CD14-positive monocyte (primary cell): ENCODE results near the gene ABCF3. TPM values are rescaled to one million over a fixed set of nuclear protein-coding genes. Genes with fewer than 3 reads are reported as not detected.

ENCODE experiments used
- DNase-seq, 3 donors: peaks; one replicate each; pipeline ENCODE4 v3.0.0-alpha.2; 2011 to 2022
- H2AFZ ChIP-seq: 2 replicates; pipeline ENCODE4 v1.6.0; 2012; ENCODE audit warnings: mild to moderate bottlenecking, low read depth, low read length, inconsistent platforms; ENCODE audit not compliant: insufficient read depth, poor library complexity, severe bottlenecking
- H3K27ac ChIP-seq, 2 donors: 1 replicate in 1 of 2; 2 replicates in 1 of 2; pipeline ENCODE4 v1.5.1; 2012 to 2013; ENCODE audit warnings: low read length in 2 of 2, control low read depth in 1 of 2, inconsistent platforms in 1 of 2, low read depth in 1 of 2, mild to moderate bottlenecking in 1 of 2
- H3K27me3 ChIP-seq, 2 donors: one replicate each; pipeline versions ENCODE4 v1.6.0 to v1.6.1; 2011 to 2013; ENCODE audit warnings: low read length in 2 of 2; ENCODE audit not compliant: control insufficient read depth in 2 of 2, insufficient read depth in 2 of 2
- H3K36me3 ChIP-seq, 2 donors: replicated peaks in 1 of 2; 1 replicate in 1 of 2; 2 replicates in 1 of 2; pipeline versions ENCODE4 v1.5.1 to v1.6.1; 2012 to 2013; ENCODE audit warnings: low read length in 2 of 2, control low read depth in 1 of 2, inconsistent platforms in 1 of 2, mild to moderate bottlenecking in 1 of 2; ENCODE audit not compliant: insufficient read depth in 2 of 2, control insufficient read depth in 1 of 2
- H3K4me1 ChIP-seq, 2 donors: 1 replicate in 1 of 2; 2 replicates in 1 of 2; pipeline versions ENCODE4 v1.5.1 to v1.6.1; 2012 to 2013; ENCODE audit warnings: low read length in 2 of 2, control low read depth in 1 of 2, inconsistent platforms in 1 of 2, mild to moderate bottlenecking in 1 of 2, moderate library complexity in 1 of 2; ENCODE audit not compliant: insufficient read depth in 2 of 2, control insufficient read depth in 1 of 2
- H3K4me2 ChIP-seq: replicated peaks from 2 replicates; pipeline ENCODE3; 2012; ENCODE audit warnings: low read length, moderate library complexity, mild to moderate bottlenecking; ENCODE audit not compliant: poor library complexity, severe bottlenecking; ENCODE audit errors: extremely low read depth
- H3K4me3 ChIP-seq, 3 experiments: fragments of 200-600 bp in 1 of 3; sonication (generic) in 1 of 3; replicated peaks in 1 of 3; 1 replicate in 2 of 3; 2 replicates in 1 of 3; pipeline ENCODE4 v1.5.1; 2011 to 2013; ENCODE audit warnings: low read length in 3 of 3, mild to moderate bottlenecking in 3 of 3, control low read depth in 2 of 3, low read depth in 2 of 3, inconsistent platforms in 1 of 3, moderate library complexity in 1 of 3
- H3K79me2 ChIP-seq: 2 replicates; pipeline ENCODE4 v1.6.0; 2012; ENCODE audit warnings: mild to moderate bottlenecking, control low read depth, inconsistent platforms, low read length, moderate library complexity; ENCODE audit not compliant: insufficient read depth
- H3K9ac ChIP-seq: 2 replicates; pipeline ENCODE4 v1.6.0; 2017; ENCODE audit warnings: low read length, mild to moderate bottlenecking; ENCODE audit not compliant: insufficient read depth, poor library complexity, severe bottlenecking
- H3K9me3 ChIP-seq, 2 donors: replicated peaks in 1 of 2; 1 replicate in 1 of 2; 2 replicates in 1 of 2; pipeline versions ENCODE4 v1.5.1 to v1.6.1; 2012 to 2013; ENCODE audit warnings: low read length in 2 of 2, control low read depth in 1 of 2; ENCODE audit not compliant: control insufficient read depth in 1 of 2, insufficient read depth in 1 of 2
- H4K20me1 ChIP-seq: 2 replicates; pipeline ENCODE4 v1.6.0; 2012; ENCODE audit warnings: mild to moderate bottlenecking, low read length, control low read depth, moderate library complexity; ENCODE audit not compliant: insufficient read depth
- H3K27ac Mint-ChIP-seq, 7 donors: one replicate each; pipeline ENCODE4 v1.8.0; 2020; ENCODE audit warnings: mild to moderate bottlenecking in 7 of 7, mixed read lengths in 7 of 7, moderate library complexity in 6 of 7, inconsistent platforms in 2 of 7
- H3K27me3 Mint-ChIP-seq, 3 donors: one replicate each; pipeline ENCODE4 v1.8.0; 2021 to 2022; ENCODE audit warnings: low read depth in 3 of 3, mild to moderate bottlenecking in 3 of 3, mixed read lengths in 3 of 3, moderate library complexity in 3 of 3, inconsistent platforms in 1 of 3
- H3K36me3 Mint-ChIP-seq, 2 donors: one replicate each; pipeline ENCODE4 v1.8.0; 2020; ENCODE audit warnings: mixed read lengths in 2 of 2, inconsistent platforms in 1 of 2, mild to moderate bottlenecking in 1 of 2
- H3K4me1 Mint-ChIP-seq: one replicate; pipeline ENCODE4 v1.8.0; 2020; ENCODE audit warnings: mild to moderate bottlenecking, mixed read lengths
- H3K4me3 Mint-ChIP-seq, 2 donors: one replicate each; pipeline ENCODE4 v1.8.0; 2020; ENCODE audit warnings: mild to moderate bottlenecking in 2 of 2, mixed read lengths in 2 of 2, moderate library complexity in 1 of 2
- H3K9me3 Mint-ChIP-seq, 7 donors: one replicate each; pipeline ENCODE4 v1.8.0; 2020 to 2022; ENCODE audit warnings: mixed read lengths in 7 of 7, mild to moderate bottlenecking in 6 of 7, moderate library complexity in 6 of 7, inconsistent platforms in 2 of 7
- WGBS: methylation state at CpG from one replicate; pipeline ENCODE4 v1.1.5; 2013; ENCODE audit warnings: missing lambda C conversion rate; ENCODE audit not compliant: insufficient coverage; 5-methylcytosine and 5-hydroxymethylcytosine counted together
- intact Hi-C, 2 donors: fragments of 100-400 bp; cut with micrococcal nuclease; formaldehyde crosslinking; loops; one replicate each; pipeline versions ENCODE4 v1.15.0 to v1.15.1; 2023
- polyA plus RNA-seq, 3 donors: library from polyadenylated mRNA; depleted of rRNA in 1 of 3; unstranded in 2 of 3; stranded (reverse) in 1 of 3; fragments of 300-500 nt in 2 of 3; fragments of >200 nt in 1 of 3; fragmentation: Illumina TruSeq in 2 of 3; gene quantifications; 1 replicate in 2 of 3; 2 replicates in 1 of 3; pipeline ENCODE4 v1.2.3, GENCODE V29; 2012 to 2021
- TF ChIP-seq, protein P1 (sequence below): fragments of 200-600 bp; IDR thresholded peaks from one replicate; pipeline ENCODE4 v1.8.0; 2022; ENCODE audit warnings: antibody characterized with exemption, mild to moderate bottlenecking

Gene ABCF3
- polyA plus RNA-seq, 3 donors, result 13.5 to 74.8 (median 13.9) TPM

DNA sequence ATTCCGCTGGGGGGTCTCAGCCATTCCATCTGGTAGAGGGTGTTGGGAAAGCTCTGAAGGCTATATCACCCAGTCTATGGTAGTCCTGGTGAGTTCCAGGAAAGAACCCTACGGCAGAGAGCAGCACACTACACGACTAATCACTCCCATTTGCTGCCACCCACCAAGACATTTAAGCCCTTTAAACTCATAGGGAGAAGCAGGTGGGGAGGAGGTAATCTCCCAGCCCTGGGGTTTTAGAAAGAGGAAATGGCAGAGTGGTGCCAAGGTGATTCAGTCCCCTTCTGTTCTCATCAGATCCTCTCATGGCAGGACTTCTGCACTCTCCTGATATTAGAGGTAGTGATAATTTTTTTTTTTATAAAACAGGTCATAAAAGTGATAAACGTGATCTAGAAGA is 32.8 kb downstream of the ABCF3 start:
- DNase-seq, result no peak
- H3K27ac Mint-ChIP-seq, result no peak overlapping the region
- no peak overlapping the region for H3K27ac ChIP-seq
- intact Hi-C loops, result no loop called here
- no peaks in the 10 kb centered on the region for H3K36me3 Mint-ChIP-seq
- no peaks in the 10 kb centered on the region for H3K4me1 ChIP-seq
- peaks cover 14 to 29% (median 25%) of the 10 kb centered on the region in 3 donors for H3K27me3 Mint-ChIP-seq
- no peaks in the 10 kb centered on the region for H3K36me3 ChIP-seq
- peaks cover 0 to 3% (median 0%) of the 10 kb centered on the region in 7 donors for H3K9me3 Mint-ChIP-seq
- no peaks in the 10 kb centered on the region for H3K4me1 Mint-ChIP-seq
- H3K4me2 ChIP-seq, result no peak overlapping the region
- no peak overlapping the region for H3K4me3 ChIP-seq
- no CpG with 5 or more reads among the region's 4 CpGs for WGBS
- H3K27me3 ChIP-seq, result no peaks in the 10 kb centered on the region
- no peak overlapping the region for H3K9ac ChIP-seq
- no peaks in the 10 kb centered on the region for H3K9me3 ChIP-seq
- no peaks in the 10 kb centered on the region for H4K20me1 ChIP-seq
- no peaks in the 10 kb centered on the region for H3K79me2 ChIP-seq
- H3K4me3 Mint-ChIP-seq, result no peak overlapping the region
- H2AFZ ChIP-seq, result no peak overlapping the region
- TF ChIP-seq, protein P1, sequence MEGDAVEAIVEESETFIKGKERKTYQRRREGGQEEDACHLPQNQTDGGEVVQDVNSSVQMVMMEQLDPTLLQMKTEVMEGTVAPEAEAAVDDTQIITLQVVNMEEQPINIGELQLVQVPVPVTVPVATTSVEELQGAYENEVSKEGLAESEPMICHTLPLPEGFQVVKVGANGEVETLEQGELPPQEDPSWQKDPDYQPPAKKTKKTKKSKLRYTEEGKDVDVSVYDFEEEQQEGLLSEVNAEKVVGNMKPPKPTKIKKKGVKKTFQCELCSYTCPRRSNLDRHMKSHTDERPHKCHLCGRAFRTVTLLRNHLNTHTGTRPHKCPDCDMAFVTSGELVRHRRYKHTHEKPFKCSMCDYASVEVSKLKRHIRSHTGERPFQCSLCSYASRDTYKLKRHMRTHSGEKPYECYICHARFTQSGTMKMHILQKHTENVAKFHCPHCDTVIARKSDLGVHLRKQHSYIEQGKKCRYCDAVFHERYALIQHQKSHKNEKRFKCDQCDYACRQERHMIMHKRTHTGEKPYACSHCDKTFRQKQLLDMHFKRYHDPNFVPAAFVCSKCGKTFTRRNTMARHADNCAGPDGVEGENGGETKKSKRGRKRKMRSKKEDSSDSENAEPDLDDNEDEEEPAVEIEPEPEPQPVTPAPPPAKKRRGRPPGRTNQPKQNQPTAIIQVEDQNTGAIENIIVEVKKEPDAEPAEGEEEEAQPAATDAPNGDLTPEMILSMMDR, result no peak

DNA sequence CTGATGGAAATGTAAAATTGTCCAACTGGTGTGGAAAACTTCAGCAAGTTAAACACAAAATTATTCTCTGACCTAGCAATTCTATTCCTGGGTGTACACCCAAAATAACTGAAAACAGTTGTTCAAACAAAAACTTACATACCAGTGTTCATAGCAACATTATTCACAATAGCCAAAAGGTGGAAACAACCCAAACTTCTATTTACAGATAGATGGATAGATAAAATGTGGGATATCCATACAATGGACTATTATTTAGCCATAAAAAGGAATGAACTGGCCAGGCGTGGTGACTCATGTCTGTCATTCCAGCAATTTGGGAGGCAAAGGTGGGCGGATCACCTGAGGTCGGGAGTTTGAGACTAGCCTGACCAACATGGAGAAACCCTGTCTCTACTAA is 36.5 kb downstream of the ABCF3 start:
- no CpG with 5 or more reads among the region's 3 CpGs for WGBS
- no peaks in the 10 kb centered on the region for H3K9me3 ChIP-seq
- Mint-ChIP-seq H3K9me3 (peaks cover 0 to 1% (median 0%) of the 10 kb centered on the region in 7 donors), H3K27me3 (peaks cover 31 to 44% (median 33%) of the 10 kb centered on the region in 3 donors), H3K4me1 (no peaks in the 10 kb centered on the region), H3K4me3 (no peak overlapping the region), H3K36me3 (no peaks in the 10 kb centered on the region), H3K27ac (no peak overlapping the region)
- H3K79me2 ChIP-seq, result no peaks in the 10 kb centered on the region
- TF ChIP-seq, protein P1, result no peak
- H2AFZ ChIP-seq, result no peak overlapping the region
- H3K4me2 ChIP-seq, result no peak overlapping the region
- H4K20me1 ChIP-seq, result no peaks in the 10 kb centered on the region
- H3K4me3 ChIP-seq, result no peak overlapping the region
- no peaks in the 10 kb centered on the region for H3K36me3 ChIP-seq
- no peaks in the 10 kb centered on the region for H3K4me1 ChIP-seq
- DNase-seq, result no peak
- H3K27me3 ChIP-seq, result peaks cover 4 to 16% of the 10 kb centered on the region in 2 donors
- no peak overlapping the region for H3K27ac ChIP-seq
- no peak overlapping the region for H3K9ac ChIP-seq
- intact Hi-C loops, result no loop called here
